Activated naive CD4-positive, alpha-beta T cell treated with anti-CD3 and anti-CD28 coated beads, Interleukin-2, amount 10 ng/mL, durations not matched to agents 7 days and 5 days (primary cell): ENCODE data around the gene WNT5A.

ENCODE experiments used
- CTCF ChIA-PET: fragments of 350-600 bp; sonication (Branson Sonifier 250); formaldehyde crosslinking; loops from one replicate; lab custom pipeline; 2021; ENCODE audit warnings: antibody characterized with exemption; lab: Charles Lee
- DNase-seq: peaks from one replicate; pipeline ENCODE4 v3.0.0-alpha.2; 2020
- H3K27ac Mint-ChIP-seq: one replicate; pipeline ENCODE4 v1.8.0; 2021; ENCODE audit warnings: mild to moderate bottlenecking, moderate library complexity, mixed read lengths
- H3K27me3 Mint-ChIP-seq: one replicate; pipeline ENCODE4 v1.8.0; 2021; ENCODE audit warnings: mild to moderate bottlenecking, mixed read lengths
- H3K36me3 Mint-ChIP-seq: one replicate; pipeline ENCODE4 v1.8.0; 2021; ENCODE audit warnings: mixed read lengths
- H3K4me1 Mint-ChIP-seq: one replicate; pipeline ENCODE4 v1.8.0; 2021; ENCODE audit warnings: mixed read lengths
- H3K4me3 Mint-ChIP-seq: one replicate; pipeline ENCODE4 v1.8.0; 2021; ENCODE audit warnings: mild to moderate bottlenecking, moderate library complexity, mixed read lengths
- H3K9me3 Mint-ChIP-seq: one replicate; pipeline ENCODE4 v1.8.0; 2021; ENCODE audit warnings: mixed read lengths

The WNT5A gene

DNA sequence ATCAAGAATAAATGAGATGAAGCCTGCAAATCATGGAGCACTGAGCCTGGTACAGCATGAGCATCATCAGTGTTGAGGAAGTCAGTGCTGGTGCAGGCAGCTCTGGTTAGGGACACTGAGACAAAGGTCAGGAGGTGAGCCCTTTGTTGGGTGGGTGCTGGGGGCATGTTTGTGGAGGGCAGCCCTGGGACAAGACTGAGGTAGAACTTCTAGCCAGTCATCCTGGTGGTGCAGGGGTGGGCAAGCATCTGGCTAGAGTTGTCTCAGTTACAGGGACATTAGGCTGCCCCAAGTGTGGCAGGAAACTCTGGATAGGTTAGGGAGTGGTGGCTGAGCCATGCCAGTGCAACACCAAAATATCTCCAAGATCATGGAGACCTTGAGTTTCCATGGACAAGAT lies 27.3 kb downstream of the WNT5A start:
- Mint-ChIP-seq H3K27ac (no peak overlapping the region), H3K4me3 (no peak overlapping the region), H3K9me3 (no peaks in the 10 kb centered on the region), H3K27me3 (no peaks in the 10 kb centered on the region), H3K4me1 (no peaks in the 10 kb centered on the region), H3K36me3 (no peaks in the 10 kb centered on the region)
- DNase-seq, result no peak
- CTCF ChIA-PET, result no interaction called here

DNA sequence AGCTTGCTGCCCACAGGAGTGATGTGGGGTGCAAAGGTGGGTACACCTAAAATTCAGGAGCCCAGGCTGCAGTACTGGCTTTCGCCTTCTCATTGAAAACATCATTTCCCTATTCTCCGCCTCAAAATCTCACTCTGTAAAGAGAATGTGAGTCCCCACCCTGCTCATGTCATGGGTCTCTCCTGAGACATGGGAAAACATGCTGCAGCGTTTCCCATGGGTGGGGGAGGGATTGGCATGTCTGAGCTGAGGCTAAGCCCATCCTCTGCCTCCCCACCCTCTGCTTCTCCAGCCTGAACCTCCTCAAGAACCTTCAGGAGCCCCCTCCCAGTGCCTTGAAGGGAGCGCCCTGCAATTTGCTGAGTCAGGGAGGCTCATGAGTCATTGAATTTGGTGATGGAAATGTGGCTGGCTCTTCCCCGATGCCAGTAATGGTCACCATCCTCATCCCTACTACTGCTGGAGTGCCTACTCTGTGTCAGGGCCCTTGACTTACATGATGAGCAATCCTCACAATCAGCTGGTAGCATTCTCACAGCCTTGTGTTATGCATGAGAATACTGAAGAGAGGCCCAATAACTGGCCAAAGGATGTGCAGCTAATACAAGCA lies 28.8 kb downstream of the WNT5A start:
- H3K4me1 Mint-ChIP-seq, result no peaks in the 10 kb centered on the region

DNA sequence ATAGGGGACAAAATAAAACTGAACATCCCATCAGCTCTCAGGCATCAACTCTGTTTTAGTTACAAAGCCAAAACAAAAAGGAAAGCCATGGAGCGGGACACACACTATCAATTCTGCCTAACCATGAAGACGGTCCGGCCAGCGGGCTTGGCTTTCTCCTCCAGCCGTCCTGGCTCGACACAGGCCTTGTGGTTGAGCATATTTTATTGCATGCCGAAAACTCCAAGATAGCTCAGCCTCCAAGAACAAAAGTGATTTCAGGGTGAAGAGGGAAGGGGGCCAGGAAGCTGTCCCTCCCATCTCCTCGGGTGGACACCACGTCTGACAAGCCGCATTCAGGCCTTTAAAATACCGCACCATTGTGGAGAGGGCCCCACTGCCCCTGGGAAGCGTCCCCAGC lies 31.2 kb downstream of the WNT5A start:
- no peaks in the 10 kb centered on the region for H3K27me3 Mint-ChIP-seq
- CTCF ChIA-PET, result no interaction called here
- H3K9me3 Mint-ChIP-seq, result no peaks in the 10 kb centered on the region
- no peak overlapping the region for H3K4me3 Mint-ChIP-seq
- H3K4me1 Mint-ChIP-seq, result no peaks in the 10 kb centered on the region
- no peaks in the 10 kb centered on the region for H3K36me3 Mint-ChIP-seq
- no peak overlapping the region for H3K27ac Mint-ChIP-seq
- no peak for DNase-seq

More for the DNA sequence above, 28.8 kb downstream of the WNT5A start:
- Mint-ChIP-seq H3K27me3 (no peaks in the 10 kb centered on the region), H3K36me3 (no peaks in the 10 kb centered on the region), H3K9me3 (no peaks in the 10 kb centered on the region), H3K4me3 (no peak overlapping the region), H3K27ac (no peak overlapping the region)
- no peak for DNase-seq
- CTCF ChIA-PET, result no interaction called here

DNA sequence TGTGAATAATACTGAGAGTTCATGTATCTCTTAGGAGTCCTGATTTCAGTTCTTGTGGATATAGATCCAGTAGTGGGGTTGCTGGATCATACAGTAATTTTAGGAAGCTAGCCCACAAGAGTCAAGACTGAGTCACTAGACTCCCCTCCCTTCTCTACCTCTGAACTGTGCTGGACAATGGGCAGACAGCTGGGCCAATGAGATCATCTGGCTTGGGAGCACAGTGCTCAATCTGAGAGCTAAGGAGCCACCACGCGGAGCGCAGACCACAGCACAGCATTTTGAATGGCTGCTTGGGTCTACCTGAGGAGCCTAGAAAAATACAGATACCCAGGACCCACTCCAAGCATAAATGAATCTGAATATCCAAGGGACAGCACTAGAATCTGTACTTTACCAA lies 32.5 kb downstream of the WNT5A start:
- H3K4me3 Mint-ChIP-seq, result no peak overlapping the region
- no peaks in the 10 kb centered on the region for H3K4me1 Mint-ChIP-seq
- DNase-seq, result no peak
- no peaks in the 10 kb centered on the region for H3K9me3 Mint-ChIP-seq
- CTCF ChIA-PET, result no interaction called here
- no peaks in the 10 kb centered on the region for H3K36me3 Mint-ChIP-seq
- H3K27ac Mint-ChIP-seq, result no peak overlapping the region
- no peaks in the 10 kb centered on the region for H3K27me3 Mint-ChIP-seq

DNA sequence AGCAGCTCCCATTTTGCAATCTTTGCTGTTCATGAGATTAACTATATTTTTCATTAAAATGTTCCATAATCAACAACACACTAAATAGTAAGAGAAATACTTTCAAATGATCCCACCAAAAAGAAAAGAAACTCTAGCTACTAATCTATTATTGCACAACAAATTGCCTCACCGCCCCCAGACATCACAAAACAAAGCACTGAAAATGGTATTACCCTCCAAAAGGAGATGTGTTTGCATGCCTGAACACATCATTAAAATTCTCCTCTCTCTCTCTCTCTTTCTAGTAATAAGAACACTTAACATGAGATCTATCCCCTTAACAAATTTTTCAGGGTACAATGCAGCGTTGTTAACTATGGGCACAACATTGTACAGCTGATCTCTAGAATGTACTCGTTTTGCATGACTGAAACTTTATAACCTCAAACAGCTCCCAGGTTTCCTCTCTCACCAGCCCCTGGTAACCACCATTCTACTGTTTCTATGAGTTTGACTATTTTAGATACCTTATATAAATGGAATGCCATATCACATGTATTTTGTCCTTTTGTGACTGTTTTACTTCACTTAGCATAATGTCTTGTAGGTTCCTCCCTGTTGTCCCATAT lies 33.1 kb downstream of the WNT5A start:
- CTCF ChIA-PET, result no interaction called here
- no peaks in the 10 kb centered on the region for H3K27me3 Mint-ChIP-seq
- no peak overlapping the region for H3K27ac Mint-ChIP-seq
- no peak overlapping the region for H3K4me3 Mint-ChIP-seq
- H3K36me3 Mint-ChIP-seq, result no peaks in the 10 kb centered on the region
- H3K4me1 Mint-ChIP-seq, result no peaks in the 10 kb centered on the region
- H3K9me3 Mint-ChIP-seq, result no peaks in the 10 kb centered on the region
- DNase-seq, result no peak

DNA sequence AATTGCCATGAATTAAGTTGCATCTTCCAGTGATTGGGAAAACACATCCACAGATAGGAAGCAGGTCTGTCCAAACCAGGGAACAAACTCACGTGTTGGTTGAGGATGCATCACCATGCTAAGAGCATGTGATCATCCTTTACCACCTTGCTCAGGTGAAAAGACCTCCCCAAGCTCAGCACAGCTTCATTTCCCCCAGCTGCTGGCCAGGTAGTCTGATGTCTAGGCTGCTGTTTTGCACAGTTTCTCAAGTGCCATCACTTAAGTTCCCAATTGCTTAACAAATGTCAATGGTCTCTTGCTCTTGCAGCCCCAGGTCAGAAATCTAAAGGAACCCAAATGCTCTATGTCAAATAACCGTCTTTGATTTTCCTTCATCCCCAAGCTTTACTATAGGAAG lies 34.2 kb downstream of the WNT5A start:
- H3K27me3 Mint-ChIP-seq, result no peaks in the 10 kb centered on the region
- no peak overlapping the region for H3K4me3 Mint-ChIP-seq
- DNase-seq, result no peak
- H3K27ac Mint-ChIP-seq, result no peak overlapping the region
- CTCF ChIA-PET, result no interaction called here
- no peaks in the 10 kb centered on the region for H3K4me1 Mint-ChIP-seq
- H3K9me3 Mint-ChIP-seq, result no peaks in the 10 kb centered on the region
- no peaks in the 10 kb centered on the region for H3K36me3 Mint-ChIP-seq

DNA sequence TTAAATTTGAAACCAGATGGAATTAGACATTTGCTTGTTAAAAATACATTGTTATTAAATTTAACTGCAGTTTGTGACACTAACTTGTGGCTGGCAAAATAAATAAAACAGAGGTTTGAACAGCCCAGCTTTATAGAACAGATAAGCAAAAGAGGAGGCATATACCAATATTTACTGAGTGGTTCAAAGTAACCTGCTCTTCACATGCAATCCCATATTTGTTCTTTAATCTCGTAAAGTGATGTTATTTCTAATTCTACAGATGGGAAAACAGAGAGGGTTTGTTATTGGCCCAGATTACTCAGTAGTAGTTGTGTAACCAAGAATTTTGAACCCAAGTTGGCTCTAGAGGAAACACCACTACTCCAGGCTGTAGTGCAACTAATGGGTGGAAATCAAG lies 37.6 kb downstream of the WNT5A start:
- H3K27me3 Mint-ChIP-seq, result no peaks in the 10 kb centered on the region
- DNase-seq, result no peak
- no peaks in the 10 kb centered on the region for H3K36me3 Mint-ChIP-seq
- H3K9me3 Mint-ChIP-seq, result no peaks in the 10 kb centered on the region
- CTCF ChIA-PET, result no interaction called here
- H3K4me1 Mint-ChIP-seq, result no peaks in the 10 kb centered on the region
- H3K27ac Mint-ChIP-seq, result no peak overlapping the region
- no peak overlapping the region for H3K4me3 Mint-ChIP-seq

DNA sequence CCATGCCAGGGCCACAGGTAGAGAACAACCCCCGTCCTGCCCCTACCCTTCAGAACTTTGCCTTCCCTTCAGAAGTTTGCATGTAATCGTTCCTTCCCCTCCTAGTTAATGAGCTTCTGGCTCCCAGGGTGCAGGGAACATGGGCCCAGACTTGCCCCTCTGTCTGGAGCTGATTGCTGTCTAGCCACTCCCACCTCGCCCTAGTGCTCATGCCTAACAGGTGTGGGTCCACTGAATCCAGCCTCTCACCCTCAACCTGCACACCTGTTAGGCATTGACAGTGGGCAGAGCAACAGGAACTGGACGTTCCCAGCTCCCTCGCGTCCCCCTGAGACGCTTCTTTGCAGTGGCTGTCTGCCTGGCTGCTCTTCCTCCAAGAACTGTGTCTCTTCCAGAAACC lies 40.3 kb downstream of the WNT5A start:
- CTCF ChIA-PET, result no interaction called here
- no peak for DNase-seq
- Mint-ChIP-seq H3K4me1 (no peaks in the 10 kb centered on the region), H3K4me3 (no peak overlapping the region), H3K27me3 (no peaks in the 10 kb centered on the region), H3K36me3 (no peaks in the 10 kb centered on the region), H3K9me3 (no peaks in the 10 kb centered on the region), H3K27ac (no peak overlapping the region)

DNA sequence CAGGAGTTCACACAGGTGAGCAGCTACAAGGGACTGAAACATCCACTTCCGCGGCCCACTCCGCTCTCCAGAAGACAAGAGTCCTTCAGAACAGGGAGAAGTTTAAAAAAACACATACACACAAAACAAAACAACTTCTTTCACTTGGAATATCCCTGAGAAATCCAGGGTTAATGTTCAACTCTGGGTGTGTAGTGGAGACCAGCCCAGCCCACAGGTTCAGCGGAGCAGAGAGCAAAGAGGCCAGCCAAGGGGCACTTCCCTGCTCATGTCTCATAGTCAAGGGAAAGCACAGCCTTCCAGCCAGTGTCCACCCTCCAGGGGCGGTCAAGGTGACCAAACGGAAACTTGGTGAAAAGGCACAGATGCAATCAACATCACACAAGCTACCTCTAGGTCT lies 41.6 kb downstream of the WNT5A start:
- no peak for DNase-seq
- Mint-ChIP-seq H3K4me3 (no peak overlapping the region), H3K27me3 (no peaks in the 10 kb centered on the region), H3K36me3 (no peaks in the 10 kb centered on the region), H3K27ac (no peak overlapping the region), H3K4me1 (no peaks in the 10 kb centered on the region), H3K9me3 (no peaks in the 10 kb centered on the region)
- CTCF ChIA-PET, result no interaction called here

DNA sequence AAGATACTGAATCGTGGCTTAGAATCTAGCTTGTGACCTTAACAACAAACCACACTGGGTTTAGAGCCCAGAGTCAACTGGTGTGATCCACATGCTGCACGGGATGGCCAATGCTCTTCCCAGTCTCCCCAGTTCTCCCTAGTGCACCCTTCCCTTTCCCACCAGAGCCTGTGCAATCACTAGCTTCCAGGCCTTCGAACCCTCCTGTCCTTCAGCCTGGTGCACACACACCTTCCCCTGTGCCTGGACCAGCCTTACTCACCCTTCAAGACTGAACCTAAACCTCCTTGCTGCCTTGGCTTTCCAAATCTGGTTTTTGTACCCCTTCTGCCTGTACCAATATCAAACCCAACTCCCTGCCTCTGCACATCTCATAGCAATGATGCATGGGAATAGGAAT lies 43.8 kb downstream of the WNT5A start:
- Mint-ChIP-seq H3K4me3 (no peak overlapping the region), H3K27ac (no peak overlapping the region)

DNA sequence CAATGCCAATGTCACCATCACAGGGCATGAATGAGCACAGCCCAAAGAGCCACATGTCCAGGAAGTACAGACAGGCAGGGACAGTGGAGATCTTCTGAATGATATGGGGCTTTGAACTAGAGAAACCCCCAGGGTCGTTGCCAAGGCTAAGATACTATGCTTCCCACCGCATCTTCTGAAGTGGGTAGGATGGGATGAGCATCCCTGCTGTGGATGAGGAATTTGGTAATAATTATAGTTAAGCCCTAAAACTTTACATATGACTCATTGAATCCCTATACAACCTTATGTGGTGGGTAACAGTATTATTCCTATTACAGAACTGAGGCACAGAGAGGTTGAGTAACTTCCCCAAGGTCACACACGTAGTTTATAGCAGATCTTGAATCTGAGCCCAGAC lies 44.2 kb downstream of the WNT5A start:
- DNase-seq, result no peak
- Mint-ChIP-seq H3K4me1 (no peaks in the 10 kb centered on the region), H3K27ac (no peak overlapping the region), H3K9me3 (no peaks in the 10 kb centered on the region), H3K4me3 (no peak overlapping the region), H3K27me3 (no peaks in the 10 kb centered on the region), H3K36me3 (no peaks in the 10 kb centered on the region)
- CTCF ChIA-PET, result no interaction called here

More for the DNA sequence above, 43.8 kb downstream of the WNT5A start:
- H3K4me1 Mint-ChIP-seq, result no peaks in the 10 kb centered on the region
- CTCF ChIA-PET, result no interaction called here
- no peak for DNase-seq
- no peaks in the 10 kb centered on the region for H3K9me3 Mint-ChIP-seq
- H3K27me3 Mint-ChIP-seq, result no peaks in the 10 kb centered on the region
- no peaks in the 10 kb centered on the region for H3K36me3 Mint-ChIP-seq

DNA sequence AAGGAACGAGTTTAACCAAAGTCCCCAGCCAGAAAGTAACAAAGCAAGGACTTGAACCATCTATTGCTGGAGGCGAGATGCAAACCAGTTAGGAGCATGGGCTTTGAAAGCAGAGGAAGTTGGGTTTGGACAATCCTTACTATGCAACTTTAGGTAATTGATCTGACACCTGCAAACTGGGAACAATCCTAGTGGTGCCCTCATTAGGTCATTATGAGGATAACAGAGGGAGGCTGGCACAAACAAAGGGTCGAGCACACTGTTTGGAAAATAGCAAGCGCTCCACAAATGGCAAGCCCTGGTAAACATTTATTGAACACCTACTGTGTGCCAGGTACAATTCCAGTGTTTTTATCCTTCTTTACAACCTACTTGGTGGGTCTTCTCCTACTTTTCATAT lies 45.6 kb downstream of the WNT5A start:
- Mint-ChIP-seq H3K36me3 (no peaks in the 10 kb centered on the region), H3K27ac (no peak overlapping the region), H3K9me3 (no peaks in the 10 kb centered on the region), H3K27me3 (no peaks in the 10 kb centered on the region), H3K4me3 (no peak overlapping the region), H3K4me1 (no peaks in the 10 kb centered on the region)
- CTCF ChIA-PET, result no interaction called here
- no peak for DNase-seq

DNA sequence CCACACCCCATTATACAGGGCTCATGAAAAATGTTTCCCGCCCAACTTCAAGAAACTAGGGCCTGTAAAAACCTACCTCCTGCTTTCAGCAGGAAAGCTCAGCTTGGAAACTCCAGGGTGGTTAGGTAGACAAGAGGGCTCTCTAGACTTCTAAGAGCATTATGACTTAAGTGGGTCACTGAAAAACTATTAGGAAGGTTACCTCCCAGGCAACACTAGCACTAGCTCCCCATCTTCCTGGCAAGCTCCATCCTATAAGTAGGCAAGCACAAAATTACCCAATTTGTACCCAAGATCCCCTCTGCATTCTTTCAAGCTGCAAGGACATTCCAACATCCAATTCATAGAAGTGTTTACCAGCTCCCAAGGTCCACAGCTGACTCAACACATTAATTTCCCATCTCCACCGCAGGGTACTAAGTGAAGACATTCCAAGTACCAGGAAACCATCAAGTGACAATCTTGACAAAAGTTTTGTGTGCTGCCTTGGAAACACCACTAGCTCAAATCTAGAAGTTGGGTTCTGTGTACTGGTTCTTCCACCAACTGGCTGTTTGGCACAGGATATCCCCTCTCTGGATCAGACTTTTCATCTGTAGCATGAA lies 46.9 kb downstream of the WNT5A start:
- no peaks in the 10 kb centered on the region for H3K9me3 Mint-ChIP-seq
- H3K4me1 Mint-ChIP-seq, result no peaks in the 10 kb centered on the region
- H3K27ac Mint-ChIP-seq, result no peak overlapping the region
- H3K36me3 Mint-ChIP-seq, result no peaks in the 10 kb centered on the region
- CTCF ChIA-PET, result no interaction called here
- H3K4me3 Mint-ChIP-seq, result no peak overlapping the region
- no peak for DNase-seq
- no peaks in the 10 kb centered on the region for H3K27me3 Mint-ChIP-seq

DNA sequence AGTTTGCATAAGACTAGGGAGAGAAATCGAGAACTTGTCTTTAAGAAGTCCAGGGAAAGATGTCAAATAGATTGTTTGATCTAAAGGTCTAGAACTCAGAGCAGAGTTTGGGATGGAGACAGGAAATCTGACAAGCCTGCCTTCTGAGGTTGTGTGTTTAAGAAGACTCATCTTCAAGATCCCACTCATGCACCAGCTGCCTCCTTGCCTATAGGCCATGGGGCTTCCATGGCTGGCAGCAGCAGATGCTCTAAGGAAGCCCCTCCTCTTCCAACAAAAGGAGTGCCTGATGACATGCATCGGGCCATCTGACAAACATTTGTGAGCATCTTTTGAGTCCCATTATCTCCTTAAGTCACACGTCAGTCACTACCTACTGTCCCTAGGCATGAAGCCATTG lies 47.4 kb downstream of the WNT5A start:
- no peak for DNase-seq
- Mint-ChIP-seq H3K9me3 (no peaks in the 10 kb centered on the region), H3K27me3 (no peaks in the 10 kb centered on the region), H3K4me1 (no peaks in the 10 kb centered on the region), H3K36me3 (no peaks in the 10 kb centered on the region), H3K4me3 (no peak overlapping the region), H3K27ac (no peak overlapping the region)
- CTCF ChIA-PET, result no interaction called here

DNA sequence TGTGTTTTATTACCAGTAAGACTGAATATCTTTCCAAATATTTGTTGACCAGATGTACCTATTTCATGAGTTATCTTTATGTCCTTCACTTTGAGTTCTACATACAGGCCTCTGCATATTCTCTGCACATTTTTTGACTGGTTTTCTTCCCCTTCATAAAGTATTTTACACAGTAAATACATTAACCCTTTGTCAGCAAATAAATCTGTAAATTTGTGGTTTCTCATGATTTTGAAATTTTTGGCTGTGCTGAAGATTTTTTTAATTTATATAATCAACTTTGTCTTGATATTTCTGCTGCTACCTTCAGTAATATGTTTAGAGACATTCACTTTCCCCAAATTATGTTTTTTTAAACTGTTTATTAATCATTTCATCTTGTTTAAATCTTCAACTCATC lies 50.5 kb downstream of the WNT5A start:
- Mint-ChIP-seq H3K27ac (no peak overlapping the region), H3K36me3 (no peaks in the 10 kb centered on the region), H3K4me1 (no peaks in the 10 kb centered on the region), H3K27me3 (no peaks in the 10 kb centered on the region), H3K4me3 (no peak overlapping the region), H3K9me3 (no peaks in the 10 kb centered on the region)
- CTCF ChIA-PET, result no interaction called here
- DNase-seq, result no peak
